Hematopoietic multipotent progenitor cell treated with erythropoietin and hydrocortisone succinate and interleukin-3 and kit ligand, for 6 days (in vitro differentiated cells): ENCODE results near the gene ARL1.
"Not testable (repeated sequence)": the region's sequence is repeated elsewhere in the genome, so short reads cannot be mapped to it uniquely, and the experiment has no call there.

ENCODE experiments used
- DNase-seq: peaks from one replicate; pipeline ENCODE4 v3.0.0-alpha.2; 2015

Gene ARL1

GRCh38 chr12:101407436-101408345, at the start of gene ARL1:
Gene ARL1, minus strand, starts transcription at chr12:101407772. Its CDS starts 127 bp downstream, at chr12:101407645.
- peak; percentile 91 for DNase-seq

GRCh38 chr12:101455685-101456084, 48.1 kb upstream of the ARL1 start:
- peak; percentile 16 for DNase-seq

DNA sequence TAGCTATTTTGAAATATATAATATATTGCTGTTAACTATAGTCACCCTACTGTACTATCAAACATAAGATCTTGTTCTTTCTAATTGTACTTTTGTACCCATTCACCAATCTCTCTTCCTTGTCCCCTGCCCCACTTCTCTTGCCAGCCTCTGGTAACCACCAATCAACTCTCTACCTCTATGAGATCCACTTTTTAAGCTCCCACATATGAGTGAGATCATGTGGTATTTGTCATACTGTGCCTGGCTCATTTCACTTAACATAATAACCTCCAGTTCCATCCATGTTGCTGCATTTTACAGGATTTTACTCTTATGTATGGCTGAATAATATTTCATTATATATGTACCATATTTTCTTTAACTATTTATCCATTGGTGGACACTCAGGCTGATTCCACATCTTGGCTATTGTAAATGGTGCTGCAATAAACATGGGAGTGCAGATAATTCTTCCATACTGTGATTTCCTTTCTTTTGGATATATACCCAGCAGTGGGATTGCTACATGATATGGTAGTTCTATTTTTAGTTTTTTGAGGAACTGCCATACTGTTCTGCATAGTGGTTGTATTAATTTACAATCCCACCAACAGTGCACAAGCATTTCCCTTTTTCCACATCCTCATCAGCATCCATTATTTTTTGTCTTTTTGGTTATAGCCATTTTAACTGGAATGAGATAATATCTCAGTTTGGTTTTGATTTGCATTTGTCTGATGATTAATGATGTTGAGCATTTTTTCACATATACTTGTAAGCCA, 34.1 kb upstream of the ARL1 start:
- DNase-seq = no peak

GRCh38 chr12:101439236-101439635, 31.7 kb upstream of the ARL1 start:
- no peak for DNase-seq

DNA sequence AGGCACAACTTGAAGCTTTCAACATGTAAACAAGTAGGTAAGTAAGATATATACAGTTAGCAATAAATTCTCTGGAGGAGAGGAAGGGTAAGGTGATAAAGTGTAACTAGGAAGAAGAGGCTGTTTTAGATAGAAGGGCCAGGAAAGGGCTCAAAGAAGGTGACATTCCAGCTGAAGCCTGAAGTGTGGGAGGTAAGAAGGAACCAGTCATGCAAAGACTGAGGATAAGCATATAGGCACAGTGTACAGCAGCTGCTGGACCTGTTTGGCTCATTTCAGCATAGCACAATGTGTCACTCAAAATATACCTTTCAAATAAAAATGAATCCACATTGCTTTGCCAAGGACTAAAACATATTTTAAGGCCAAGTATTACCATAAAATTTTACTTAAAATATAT, 28.6 kb upstream of the ARL1 start:
- DNase-seq = no peak

DNA sequence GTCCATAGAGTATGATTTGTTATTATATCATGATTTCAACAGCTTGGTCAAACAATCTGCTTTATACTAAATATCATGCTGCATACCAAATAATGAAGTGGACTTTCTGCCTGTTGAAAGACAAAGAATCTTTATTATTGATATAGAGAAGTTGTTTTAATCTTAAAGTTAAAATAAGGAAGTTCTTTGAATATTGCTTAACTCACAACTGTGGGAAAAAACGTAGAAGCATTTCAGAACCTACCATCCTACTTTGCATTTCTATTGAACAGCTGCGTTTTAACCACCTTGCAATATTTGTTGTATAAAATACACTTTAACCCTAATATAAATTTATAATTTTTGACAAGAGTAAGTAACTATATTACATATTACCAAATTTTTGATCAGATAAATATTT, 22.9 kb upstream of the ARL1 start:
- DNase-seq = peak; percentile 23

DNA sequence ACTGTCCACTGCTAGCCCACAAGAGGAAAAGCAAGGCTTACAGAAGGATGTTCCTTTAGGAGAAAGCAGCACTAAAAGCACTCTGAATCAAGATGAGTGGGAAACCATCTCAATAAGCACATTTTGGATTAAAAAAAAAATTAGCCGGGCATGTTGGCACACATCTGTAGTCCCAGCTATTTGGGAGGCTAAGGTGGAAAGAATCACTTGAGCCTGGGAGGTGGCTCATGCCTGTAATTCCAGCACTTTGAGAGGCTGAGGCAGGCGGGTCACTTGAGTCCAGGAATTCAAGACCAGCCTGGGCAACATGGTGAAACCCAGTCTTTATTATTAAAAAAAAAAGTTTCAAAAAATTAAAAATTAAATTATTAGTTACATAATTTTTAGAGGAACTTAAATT, 17.0 kb upstream of the ARL1 start:
- no peak for DNase-seq

DNA sequence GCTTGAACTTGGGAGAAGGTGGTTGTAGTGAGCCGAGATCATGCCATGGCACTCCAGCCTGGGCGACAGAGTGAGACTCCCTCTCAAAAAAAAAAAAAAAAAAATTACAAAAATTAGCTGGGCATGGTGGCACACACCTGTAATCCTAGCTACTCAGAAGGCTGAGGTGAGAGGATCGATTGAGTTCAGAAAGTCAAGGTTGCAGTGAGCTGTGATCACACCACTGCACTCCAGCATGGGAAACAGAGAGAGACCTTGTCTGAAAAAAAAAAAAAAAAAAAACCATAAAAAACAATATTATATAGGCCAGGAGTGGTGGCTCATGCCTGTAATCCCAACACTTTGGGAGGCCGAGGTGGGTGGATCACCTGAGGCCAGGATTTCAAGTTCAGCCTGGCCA, 14.5 kb upstream of the ARL1 start:
- not testable (repeated sequence) for DNase-seq

DNA sequence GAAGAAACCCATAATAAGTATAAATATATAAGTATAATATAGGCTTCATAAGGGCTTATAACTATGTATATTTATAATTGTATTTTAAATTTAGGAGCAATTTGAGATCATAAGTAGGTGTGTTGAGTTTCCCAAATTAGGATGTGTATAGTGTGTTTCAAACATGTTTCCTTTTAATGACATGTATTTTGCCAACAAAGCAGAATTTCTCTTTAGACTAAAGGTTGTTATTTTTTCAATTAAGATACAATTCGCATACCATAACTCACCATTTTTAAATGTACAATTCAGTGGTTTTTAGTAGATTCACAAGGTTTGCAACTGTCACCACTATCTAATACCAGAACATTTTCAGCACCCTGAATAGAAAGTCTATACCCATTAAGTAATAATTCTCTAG, 7.7 kb upstream of the ARL1 start:
- no peak for DNase-seq

DNA sequence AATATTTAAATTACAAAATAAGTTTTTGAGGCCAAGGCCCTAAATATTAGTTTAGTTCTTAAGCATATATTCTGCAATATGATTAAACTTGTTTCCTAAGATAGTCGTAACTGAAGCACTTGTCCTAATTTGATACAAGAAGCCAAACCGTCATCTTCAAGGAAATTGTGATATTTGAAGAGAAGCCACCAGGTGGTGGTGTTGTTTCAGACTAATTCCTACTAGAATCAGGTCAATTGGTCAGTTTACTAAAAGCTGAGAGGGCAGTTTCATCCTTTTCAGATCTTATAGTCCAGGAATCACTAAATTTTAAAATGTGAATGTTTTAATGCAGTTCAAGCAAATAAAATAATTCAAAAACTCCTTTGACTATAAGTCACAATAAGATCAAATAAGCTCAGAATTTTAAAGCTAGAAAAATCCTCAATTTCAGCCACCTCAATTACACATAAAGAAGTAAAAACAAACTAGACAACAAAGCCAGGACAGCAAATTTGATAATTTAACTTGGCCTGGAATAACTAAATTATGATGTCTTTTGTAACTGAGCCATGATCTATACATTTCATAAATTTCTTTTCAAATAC, 7.1 kb upstream of the ARL1 start:
- peak; percentile 80 for DNase-seq

GRCh38 chr12:101410169-101410568, 2.6 kb upstream of the ARL1 start:
- DNase-seq = not testable (repeated sequence)

DNA sequence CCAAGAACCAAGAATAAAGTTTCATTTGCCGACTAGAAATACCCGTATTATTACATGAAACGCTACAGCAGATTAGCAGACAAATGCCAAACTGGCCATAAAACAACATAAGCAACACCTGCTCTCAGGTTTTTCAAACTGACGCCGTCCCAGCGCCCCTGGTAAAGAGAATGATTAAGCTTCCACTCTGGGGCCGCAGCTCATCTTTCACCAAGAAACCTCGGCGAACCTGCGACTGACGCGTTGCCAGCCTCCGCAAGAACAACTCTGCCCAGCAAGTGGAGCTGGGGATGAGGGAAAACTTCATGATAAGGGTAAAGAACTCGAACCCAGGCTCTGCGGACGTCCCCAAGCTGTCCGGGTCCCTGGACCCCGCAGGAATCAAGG, 530 bp downstream of the ARL1 start:
- no peak for DNase-seq

GRCh38 chr12:101391181-101391580, 16.4 kb downstream of the ARL1 start:
- DNase-seq = not testable (repeated sequence)

GRCh38 chr12:101379149-101379548, 28.4 kb downstream of the ARL1 start:
- DNase-seq = no peak

DNA sequence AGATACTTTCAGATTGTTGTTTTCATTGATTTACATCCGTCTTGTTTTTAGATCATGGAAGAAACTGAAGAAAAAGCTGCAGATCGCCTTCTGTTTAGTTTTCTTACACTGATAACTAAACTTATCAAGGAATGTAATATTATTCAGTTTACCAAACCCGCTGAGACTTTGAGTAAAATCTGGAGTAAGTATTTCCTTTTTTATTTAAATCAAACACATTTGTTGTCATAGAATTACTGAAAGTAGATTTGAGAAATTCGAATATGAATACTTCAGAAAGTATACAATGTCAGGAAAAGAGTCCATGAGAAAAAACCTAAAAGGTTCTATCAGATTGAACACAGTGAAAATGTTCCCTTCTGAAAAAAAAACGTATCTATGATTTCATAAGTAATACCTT, 32.0 kb downstream of the ARL1 start:
- DNase-seq = no peak

DNA sequence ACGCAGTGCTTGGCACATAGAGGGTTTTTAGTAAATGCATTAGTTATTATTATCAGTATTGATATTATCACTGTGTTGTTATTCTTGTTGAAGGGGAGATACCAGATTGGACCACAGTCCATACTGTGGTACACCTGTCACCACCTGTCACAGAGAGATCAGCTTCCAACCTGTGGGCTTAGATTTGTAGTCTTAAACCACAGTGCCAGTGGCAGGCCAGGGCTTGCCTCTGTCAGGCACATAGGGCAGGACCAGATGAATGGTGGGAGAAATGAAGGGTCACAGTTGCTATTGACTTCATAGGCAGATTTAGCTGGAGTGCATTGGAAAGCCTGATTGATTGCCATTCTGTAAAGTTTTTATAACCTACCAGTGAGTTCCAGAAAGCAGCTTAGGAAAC, 35.1 kb downstream of the ARL1 start:
- DNase-seq = no peak

GRCh38 chr12:101368016-101368415, 39.6 kb downstream of the ARL1 start:
- DNase-seq = no peak

- no peak for DNase-seq
These were observed 46.1 kb downstream of the ARL1 start for GRCh38 chr12:101361455-101361854.

- no peak for DNase-seq
These were observed 50.8 kb downstream of the ARL1 start for GRCh38 chr12:101356794-101357193.

- DNase-seq = no peak
These were observed 55.9 kb downstream of the ARL1 start for GRCh38 chr12:101351682-101352081.

- DNase-seq = no peak
These were observed 63.7 kb downstream of the ARL1 start for GRCh38 chr12:101343893-101344292.
